GM12891 (cell line): ENCODE measurements around the gene NOX5.

Experiments
- DNase-seq: peaks from one replicate; pipeline ENCODE4 v3.0.0; 2011; ENCODE audit warnings: low spot score; ENCODE audit not compliant: insufficient read length
- FAIRE-seq: peaks from 2 replicates; lab custom pipeline; 2011; peaks lifted over from hg19 to GRCh38; lab: Jason Lieb, UNC
- PAX5 ChIP-seq: IDR thresholded peaks from 2 replicates; pipeline ENCODE4 v1.6.1; 2011; ENCODE audit warnings: low read length, moderate library complexity, mild to moderate bottlenecking; ENCODE audit not compliant: insufficient read depth, severe bottlenecking
- POLR2A ChIP-seq: IDR thresholded peaks from 2 replicates; pipeline ENCODE4 v1.6.1; 2011; ENCODE audit warnings: low read depth, low read length, control low read depth
- POLR2AphosphoS5 ChIP-seq: IDR thresholded peaks from 2 replicates; pipeline ENCODE4 v1.6.1; 2011; ENCODE audit warnings: low read depth, low read length, control low read depth
- POU2F2 ChIP-seq: IDR thresholded peaks from 2 replicates; pipeline ENCODE4 v1.6.1; 2011; ENCODE audit warnings: low read depth, mild to moderate bottlenecking, control low read depth, low read length, moderate library complexity
- SPI1 ChIP-seq: IDR thresholded peaks from 2 replicates; pipeline ENCODE4 v1.6.1; 2011; ENCODE audit warnings: low read depth, low read length, control low read depth
- TAF1 ChIP-seq: IDR thresholded peaks from 2 replicates; pipeline ENCODE4 v1.6.1; 2011; ENCODE audit warnings: low read depth, low read length, control low read depth

NOX5 gene

GRCh38 chr15:69034352-69034751, 19.9 kb downstream of the NOX5 start:
- no peak for FAIRE-seq
- no peak for TF ChIP-seq POLR2AphosphoS5
- TF ChIP-seq PAX5 = no peak
- TF ChIP-seq TAF1 = no peak
- no peak for TF ChIP-seq SPI1
- no peak for TF ChIP-seq POLR2A
- no peak for TF ChIP-seq POU2F2
- no peak for DNase-seq

GRCh38 chr15:69035205-69035917, 20.9 kb downstream of the NOX5 start:
- DNase-seq = no peak
- FAIRE-seq = no peak
- TF ChIP-seq POU2F2 = no peak
- TF ChIP-seq SPI1 = no peak
- no peak for TF ChIP-seq TAF1
- TF ChIP-seq POLR2A = no peak
- no peak for TF ChIP-seq POLR2AphosphoS5
- TF ChIP-seq PAX5 = no peak

GRCh38 chr15:69035918-69036258, 21.4 kb downstream of the NOX5 start:
- DNase-seq = no peak

GRCh38 chr15:69036826-69037225, 22.3 kb downstream of the NOX5 start:
- FAIRE-seq = no peak
- TF ChIP-seq POLR2AphosphoS5 = no peak
- no peak for DNase-seq

More at GRCh38 chr15:69035918-69036258, 21.4 kb downstream of the NOX5 start:
- TF ChIP-seq PAX5 (no peak), POU2F2 (no peak), TAF1 (no peak), POLR2AphosphoS5 (no peak), SPI1 (no peak), POLR2A (no peak)
- FAIRE-seq = no peak

DNA sequence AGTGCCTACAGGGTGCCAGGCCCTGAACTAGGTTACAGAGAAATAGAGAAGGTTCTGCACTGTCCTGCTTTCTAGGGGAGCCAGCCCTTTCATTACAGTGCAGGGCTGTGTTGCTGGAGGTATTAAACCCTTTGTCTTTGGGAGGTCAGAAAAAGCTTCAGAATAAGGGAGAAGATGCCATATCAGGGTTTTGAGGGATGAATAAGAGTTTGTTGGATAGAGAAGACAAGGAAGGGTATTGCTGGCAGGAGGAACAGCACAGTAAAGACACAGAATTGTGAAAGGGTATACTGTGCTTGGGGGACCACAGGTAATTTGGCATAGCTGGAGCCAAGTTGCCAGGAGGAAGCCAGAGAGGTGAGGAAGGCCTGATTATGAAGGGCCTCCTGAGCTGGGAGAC, 23.0 kb downstream of the NOX5 start:
- DNase-seq (no peak), FAIRE-seq (no peak)
- no peak for TF ChIP-seq POU2F2
- no peak for TF ChIP-seq POLR2A
- no peak for TF ChIP-seq POLR2AphosphoS5
- TF ChIP-seq PAX5 = no peak
- TF ChIP-seq SPI1 = no peak
- TF ChIP-seq TAF1 = no peak

DNA sequence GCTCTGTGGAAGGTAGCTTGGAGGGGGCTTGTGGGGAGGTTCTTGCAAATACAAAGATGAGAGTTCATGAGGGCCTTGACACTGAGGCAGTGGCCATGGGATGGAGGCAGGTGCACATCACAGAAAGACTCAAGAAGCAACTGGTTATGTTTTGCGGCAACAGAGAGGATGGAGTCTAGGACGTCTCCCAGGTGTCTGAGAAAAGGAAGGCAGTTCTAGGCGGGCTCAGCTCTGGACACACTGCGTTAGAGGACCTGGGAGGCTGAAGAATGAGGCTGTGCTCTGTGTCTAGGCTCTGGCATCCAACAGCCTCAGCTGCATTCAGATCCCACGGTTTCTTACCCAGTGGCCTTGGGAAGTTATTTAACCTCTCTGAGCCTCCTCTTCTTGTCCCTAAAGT, 23.5 kb downstream of the NOX5 start:
- TF ChIP-seq POU2F2 = no peak
- no peak for TF ChIP-seq POLR2A
- TF ChIP-seq PAX5 = no peak
- FAIRE-seq = no peak

GRCh38 chr15:69038508-69038907, 24.0 kb downstream of the NOX5 start:
- no peak for TF ChIP-seq POLR2AphosphoS5
- no peak for TF ChIP-seq PAX5
- TF ChIP-seq POLR2A = no peak
- TF ChIP-seq TAF1 = no peak
- no peak for FAIRE-seq
- no peak for DNase-seq

More for the DNA sequence above, 23.5 kb downstream of the NOX5 start:
- DNase-seq = no peak

DNA sequence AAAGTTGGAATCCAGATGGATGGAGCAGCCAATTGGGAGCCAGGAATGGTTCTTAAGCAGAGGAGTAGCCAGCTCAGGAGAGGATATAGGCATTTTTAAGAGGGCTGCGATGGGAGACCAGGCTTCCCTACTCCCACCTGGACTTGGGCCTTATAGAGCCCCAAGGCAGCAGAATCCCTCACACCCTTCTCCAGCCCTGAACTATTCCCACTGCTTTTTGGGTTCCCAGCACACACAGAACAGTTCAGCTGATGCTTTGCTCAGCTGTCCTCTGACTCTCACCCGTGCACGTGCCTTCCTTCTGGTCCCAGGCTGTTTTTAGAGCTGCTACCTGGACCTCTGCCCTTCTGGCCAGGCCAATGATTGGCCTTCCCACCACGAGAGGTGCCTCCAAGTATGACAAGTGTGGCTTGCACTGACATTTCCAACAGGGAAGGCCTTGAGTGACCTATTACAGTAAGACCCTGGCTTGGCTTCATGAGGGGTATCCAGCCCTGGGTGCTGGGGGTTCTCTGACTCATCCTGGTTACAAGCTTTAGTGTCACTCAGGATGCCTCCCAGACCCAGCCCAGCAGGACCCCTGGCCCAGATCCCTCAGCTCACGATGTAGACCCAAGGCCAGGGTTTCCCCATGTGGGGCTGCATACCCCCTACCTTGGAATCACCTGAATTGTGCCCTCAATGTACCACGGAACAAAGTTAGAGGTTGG, 25.2 kb downstream of the NOX5 start:
- no peak for TF ChIP-seq SPI1
- no peak for TF ChIP-seq POU2F2
- TF ChIP-seq POLR2AphosphoS5 = no peak
- TF ChIP-seq TAF1 = no peak
- FAIRE-seq (no peak), DNase-seq (no peak)

DNA sequence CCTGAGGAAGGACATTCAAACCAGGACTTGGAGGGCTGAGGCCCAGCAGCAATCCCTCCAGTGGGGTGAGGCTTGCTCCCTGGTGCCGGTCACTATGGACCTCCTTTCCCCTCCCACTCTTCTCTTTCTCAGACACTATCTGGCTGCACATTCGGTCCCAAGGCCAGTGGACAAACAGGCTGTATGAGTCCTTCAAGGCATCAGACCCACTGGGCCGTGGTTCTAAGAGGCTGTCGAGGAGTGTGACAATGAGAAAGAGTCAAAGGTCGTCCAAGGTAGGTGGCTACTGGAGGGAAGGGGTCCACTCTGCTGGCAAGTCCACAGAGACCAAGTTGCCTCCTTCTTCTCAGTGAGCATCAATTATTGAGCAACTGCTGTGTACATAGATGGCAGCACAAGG, 28.0 kb downstream of the NOX5 start:
- no peak for TF ChIP-seq POLR2AphosphoS5
- TF ChIP-seq POLR2A = no peak
- no peak for TF ChIP-seq TAF1
- FAIRE-seq (no peak), DNase-seq (no peak)

DNA sequence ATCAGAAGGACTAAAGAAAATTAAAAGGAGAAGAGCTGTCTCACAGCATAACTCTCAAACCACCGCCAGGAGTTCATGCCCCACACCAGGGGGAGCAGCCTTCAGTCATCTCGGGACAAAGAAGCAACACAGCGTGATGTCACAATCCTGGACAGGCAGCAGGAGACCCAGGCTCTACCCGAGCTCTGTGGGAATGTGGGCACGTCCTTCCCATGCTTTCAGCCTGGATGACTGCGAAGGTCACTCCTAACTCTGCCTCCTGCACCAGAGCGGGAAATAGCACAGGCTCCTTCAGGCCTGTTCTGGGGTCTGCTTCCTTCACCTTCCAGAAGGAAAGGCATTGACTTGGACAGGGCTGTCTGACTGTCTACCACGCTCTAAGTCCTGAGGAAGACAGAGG, 31.3 kb downstream of the NOX5 start:
- DNase-seq = no peak
- TF ChIP-seq PAX5 (no peak), SPI1 (no peak), TAF1 (no peak), POLR2A (no peak), POLR2AphosphoS5 (no peak), POU2F2 (no peak)
- FAIRE-seq = no peak

DNA sequence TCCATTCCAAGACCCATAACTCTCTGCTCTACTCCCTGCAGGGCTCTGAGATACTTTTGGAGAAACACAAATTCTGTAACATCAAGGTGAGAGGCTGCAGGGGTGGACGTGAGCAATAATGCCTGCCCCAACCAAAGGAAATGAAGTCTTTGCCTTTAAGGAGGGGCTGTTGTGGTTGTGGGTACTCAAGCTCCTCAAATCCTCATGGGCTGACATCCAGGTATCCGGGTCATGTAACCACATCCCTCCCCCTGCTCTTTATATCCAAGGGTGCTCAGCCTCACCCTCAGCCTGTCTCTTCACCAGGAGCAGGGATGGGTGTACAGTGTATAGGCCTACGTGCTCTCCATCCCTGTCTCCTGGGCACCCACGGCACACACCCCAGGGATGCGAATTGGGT, 32.3 kb downstream of the NOX5 start:
- TF ChIP-seq TAF1 = no peak
- no peak for TF ChIP-seq SPI1
- DNase-seq = no peak
- FAIRE-seq = no peak
